HepG2 (cell line): ENCODE data around the gene DNAJC1. TPM values are rescaled to one million over a fixed set of nuclear protein-coding genes. Genes with fewer than 3 reads are reported as not detected.
"Not testable (repeated sequence)": the region's sequence is repeated elsewhere in the genome, so short reads cannot be mapped to it uniquely, and the experiment has no call there.

Experiments
- ATAC-seq: fragments of 200-7000 bp; cut with Tn5 transposase; 3 replicates; pipeline ENCODE4 v1.9.1; 2020; ENCODE audit warnings: mild to moderate bottlenecking, moderate library complexity
- BruUV-seq: library from RNA; stranded (reverse); fragments of 400-500 nt; replicated peaks from 2 replicates; lab custom pipeline; 2021; lab: Mats Ljungman, UMichigan
- CTCF ChIA-PET: fragments of 300-600 bp; formaldehyde crosslinking; extraction: SDS; loops from one replicate; lab custom pipeline; 2021; ENCODE audit warnings: low total read pairs, inconsistent platforms, low intra/inter-chr PET ratio; lab: Yijun Ruan, JAX
- POLR2A ChIA-PET: fragments of 350-600 bp; sonication (Branson Sonifier 250); formaldehyde crosslinking; loops from one replicate; lab custom pipeline; 2020; ENCODE audit warnings: antibody characterized with exemption, inconsistent platforms; lab: Yijun Ruan, JAX
- DNase-seq: peaks from one replicate; pipeline ENCODE4 v3.0.0-alpha.2; 2015; ENCODE audit warnings: low spot score
- FAIRE-seq: peaks from 3 replicates; lab custom pipeline; 2011; peaks lifted over from hg19 to GRCh38; lab: Jason Lieb, UNC
- H2AFZ ChIP-seq: one replicate; pipeline ENCODE4 v1.6.1; 2011; ENCODE audit warnings: low read length, inconsistent platforms
- H3K27ac ChIP-seq: fragments of 300-600 bp; 3 replicates; pipeline ENCODE4 v1.8.0; 2011; ENCODE audit warnings: mixed run types, mild to moderate bottlenecking, mixed read lengths, low read length, inconsistent platforms; ENCODE audit not compliant: insufficient read depth; ENCODE audit errors: extremely low read length
- H3K27me3 ChIP-seq, 2 experiments: fragments of 200-600 bp in 1 of 2; 2 replicates in 1 of 2; 3 replicates in 1 of 2; pipeline versions ENCODE4 v1.6.0 to v1.8.0; 2011; ENCODE audit warnings: low read length in 2 of 2, mild to moderate bottlenecking in 2 of 2, moderate library complexity in 2 of 2, inconsistent platforms in 1 of 2; ENCODE audit not compliant: insufficient read depth in 2 of 2, control insufficient read depth in 1 of 2
- H3K36me3 ChIP-seq, 2 experiments: fragments of 200-600 bp in 1 of 2; replicated peaks in 1 of 2; 2 replicates in 1 of 2; 3 replicates in 1 of 2; pipeline versions ENCODE4 v1.5.1 to v1.8.0; 2011; ENCODE audit warnings: low read length in 2 of 2, inconsistent platforms in 1 of 2; ENCODE audit not compliant: insufficient read depth in 2 of 2, control insufficient read depth in 1 of 2
- H3K4me1 ChIP-seq: 2 replicates; pipeline ENCODE4 v1.5.1; 2012; ENCODE audit warnings: low read length, inconsistent platforms; ENCODE audit not compliant: insufficient read depth
- H3K4me2 ChIP-seq: 2 replicates; pipeline ENCODE4 v1.6.0; 2011; ENCODE audit warnings: low read depth, low read length, inconsistent platforms
- H3K4me3 ChIP-seq, 3 experiments: fragments of 200-600 bp in 1 of 3; sonication (generic), shearing (Covaris generic) in 1 of 3; replicated peaks in 1 of 3; 2 replicates each; pipeline ENCODE4 v1.5.1; 2011 to 2016; ENCODE audit warnings: low read length in 3 of 3, inconsistent platforms in 2 of 3, low read depth in 2 of 3, mild to moderate bottlenecking in 2 of 3, control low read depth in 1 of 3, mixed read lengths in 1 of 3; ENCODE audit not compliant: insufficient read depth in 1 of 3
- H3K79me2 ChIP-seq: one replicate; pipeline ENCODE4 v1.6.1; 2011; ENCODE audit warnings: low read length, inconsistent platforms; ENCODE audit not compliant: insufficient read depth
- H3K9ac ChIP-seq: 2 replicates; pipeline ENCODE4 v1.6.0; 2011; ENCODE audit warnings: mild to moderate bottlenecking, low read depth, low read length, inconsistent platforms; ENCODE audit not compliant: insufficient read depth
- H3K9me3 ChIP-seq: 2 replicates; pipeline ENCODE4 v1.5.1; 2012; ENCODE audit warnings: mild to moderate bottlenecking, low read length
- H4K20me1 ChIP-seq: 2 replicates; pipeline ENCODE4 v1.6.0; 2011; ENCODE audit warnings: inconsistent platforms, mild to moderate bottlenecking, low read length, moderate library complexity; ENCODE audit not compliant: insufficient read depth
- RBM22 ChIP-seq: fragments of 200-400 bp; formaldehyde crosslinking; optimal IDR thresholded peaks from 2 replicates; pipeline ENCODE3; 2017; ENCODE audit warnings: mild to moderate bottlenecking, low read length, moderate library complexity
- TFDP1 ChIP-seq: IDR thresholded peaks from 2 replicates; pipeline ENCODE4 v1.6.1; 2016; ENCODE audit warnings: missing compliant biosample characterization, missing genetic modification reagents, borderline replicate concordance
- U2AF1 ChIP-seq: fragments of 200-400 bp; formaldehyde crosslinking; optimal IDR thresholded peaks from 2 replicates; pipeline ENCODE3; 2017; ENCODE audit warnings: mild to moderate bottlenecking, low read depth, low read length
- ZBTB3 ChIP-seq: sonication (generic); formaldehyde crosslinking; IDR thresholded peaks from 2 replicates; pipeline ENCODE4 v1.4.0; 2020; ENCODE audit warnings: low read depth, mild to moderate bottlenecking, moderate library complexity, missing genetic modification reagents, borderline replicate concordance
- ZNF629 ChIP-seq: sonication (generic); formaldehyde crosslinking; conservative IDR thresholded peaks from 2 replicates; pipeline ENCODE4 v1.5.0; 2020; ENCODE audit warnings: missing genetic modification reagents
- WGBS: methylation state at CpG from one replicate; pipeline ENCODE4 v1.1.6; 2017; ENCODE audit warnings: low lambda C conversion rate; 5-methylcytosine and 5-hydroxymethylcytosine counted together
- in situ Hi-C: cut with HindIII; loops from 2 replicates; pipeline ENCODE4 v1.10.0; 2017; ENCODE audit warnings: low pct_unique_long_range_greater_than_20kb; ENCODE audit not compliant: extremely low pct_ligation_motif_present
- intact Hi-C: fragments of 100-400 bp; cut with micrococcal nuclease; formaldehyde crosslinking; loops from one replicate; pipeline ENCODE4 v1.10.0; 2022; ENCODE audit not compliant: unreplicated experiment
- polyA plus RNA-seq, 8 experiments: library from polyadenylated mRNA; depleted of rRNA in 3 of 8; stranded (reverse) in 7 of 8; unstranded in 1 of 8; fragments of >200 nt; fragmentation: Illumina TruSeq in 4 of 8; extraction: Trizol in 4 of 8; gene quantifications; 2 replicates each; pipeline versions ENCODE4 v1.2.1 to v1.2.3, GENCODE V29; 2011 to 2016; ENCODE audit warnings: low read depth in 4 of 8, missing spikeins in 1 of 8, mixed read lengths in 1 of 8; ENCODE audit not compliant: insufficient read depth in 1 of 8
- total RNA-seq, 5 experiments: library from RNA; depleted of rRNA; stranded (reverse); fragments of >200 nt; fragmentation: Illumina TruSeq; extraction: Trizol; gene quantifications; 2 replicates each; pipeline ENCODE4 v1.2.3, GENCODE V29; 2016; ENCODE audit warnings: low read depth in 1 of 5

DNAJC1 gene
- total and polyA plus RNA-seq, 2 of the 13 experiments (the other 11 are each of a cell fraction or from before 2014, with no cell fraction given), result 9.9 to 16.6 TPM

GRCh38 chr10:21720090-21720489 is 283.4 kb downstream of the DNAJC1 start:
- CTCF ChIA-PET, result no interaction called here
- 99% methylated on average over 3 of the region's 3 CpGs for WGBS
- in situ Hi-C loops, result no loop called here

GRCh38 chr10:21719502-21719901 is 284.0 kb downstream of the DNAJC1 start:
- DNase-seq (no peak), FAIRE-seq (no peak), ATAC-seq (no peak)
- Histone ChIP-seq H3K27ac (no peak overlapping the region), H4K20me1 (peaks cover 3% of the 10 kb centered on the region; the same call in 1 of the 2 replicates), H3K4me3 (no peak overlapping the region), H3K4me2 (no peak overlapping the region), H3K9ac (no peak overlapping the region), H3K4me1 (peaks cover 8% of the 10 kb centered on the region), H2AFZ (no peak overlapping the region), H3K79me2 (no peaks in the 10 kb centered on the region), H3K27me3 (no peaks in the 10 kb centered on the region), H3K9me3 (no peaks in the 10 kb centered on the region), H3K36me3 (peaks cover 4 to 23% of the 10 kb centered on the region in 2 experiments)
- BruUV-seq, result no TSS peak
- TF ChIP-seq TFDP1 (no peak), ZNF629 (peak; percentile 68)
- ChIA-PET CTCF (no interaction called here), POLR2A (no interaction called here)
- 94% methylated on average over 1 of the region's 1 CpG for WGBS
- intact Hi-C loops, result no loop called here
- in situ Hi-C loops, result no loop called here

More at GRCh38 chr10:21720090-21720489, 283.4 kb downstream of the DNAJC1 start:
- ATAC-seq (no peak), DNase-seq (no peak), FAIRE-seq (no peak)
- intact Hi-C loops, result loop anchor here (5.0 kb wide), 1 partner anchor 38 kb away; no protein-coding TSS in a partner anchor
- no TSS peak for BruUV-seq
- POLR2A ChIA-PET, result no interaction called here
- no peak overlapping the region for H2AFZ ChIP-seq
- no peak overlapping the region for H3K4me2 ChIP-seq
- H4K20me1 ChIP-seq, result peaks cover 7% of the 10 kb centered on the region
- no peaks in the 10 kb centered on the region for H3K27me3 ChIP-seq
- H3K9ac ChIP-seq, result no peak overlapping the region
- H3K4me3 ChIP-seq, result no peak overlapping the region
- peaks cover 3 to 20% of the 10 kb centered on the region in 2 experiments for H3K36me3 ChIP-seq
- peaks cover 14% of the 10 kb centered on the region for H3K4me1 ChIP-seq
- no peak for TF ChIP-seq U2AF1
- TF ChIP-seq RBM22, result peak; percentile 56
- TF ChIP-seq ZBTB3 (CRISPR knock-in tag), result no peak
- no peak overlapping the region for H3K27ac ChIP-seq
- H3K79me2 ChIP-seq, result no peaks in the 10 kb centered on the region
- H3K9me3 ChIP-seq, result no peaks in the 10 kb centered on the region

GRCh38 chr10:21717437-21718054 is 286.0 kb downstream of the DNAJC1 start:
- in situ Hi-C loops, result not testable (repeated sequence)

More at GRCh38 chr10:21717437-21718054, 286.0 kb downstream of the DNAJC1 start:
- H3K4me2 ChIP-seq, H3K9ac ChIP-seq, BruUV-seq, H3K4me3 ChIP-seq, POLR2A ChIA-PET, H4K20me1 ChIP-seq, H3K4me1 ChIP-seq, H2AFZ ChIP-seq, ATAC-seq, intact Hi-C loops, FAIRE-seq, H3K27ac ChIP-seq, CTCF ChIA-PET, H3K27me3 ChIP-seq, H3K79me2 ChIP-seq, DNase-seq, H3K9me3 ChIP-seq: not testable (repeated sequence)
- WGBS, result 97% methylated on average over 3 of the region's 3 CpGs
- peaks cover 5 to 39% of the 10 kb centered on the region in 2 experiments for H3K36me3 ChIP-seq
